ENCODE data around the gene GINS2.

DNA sequence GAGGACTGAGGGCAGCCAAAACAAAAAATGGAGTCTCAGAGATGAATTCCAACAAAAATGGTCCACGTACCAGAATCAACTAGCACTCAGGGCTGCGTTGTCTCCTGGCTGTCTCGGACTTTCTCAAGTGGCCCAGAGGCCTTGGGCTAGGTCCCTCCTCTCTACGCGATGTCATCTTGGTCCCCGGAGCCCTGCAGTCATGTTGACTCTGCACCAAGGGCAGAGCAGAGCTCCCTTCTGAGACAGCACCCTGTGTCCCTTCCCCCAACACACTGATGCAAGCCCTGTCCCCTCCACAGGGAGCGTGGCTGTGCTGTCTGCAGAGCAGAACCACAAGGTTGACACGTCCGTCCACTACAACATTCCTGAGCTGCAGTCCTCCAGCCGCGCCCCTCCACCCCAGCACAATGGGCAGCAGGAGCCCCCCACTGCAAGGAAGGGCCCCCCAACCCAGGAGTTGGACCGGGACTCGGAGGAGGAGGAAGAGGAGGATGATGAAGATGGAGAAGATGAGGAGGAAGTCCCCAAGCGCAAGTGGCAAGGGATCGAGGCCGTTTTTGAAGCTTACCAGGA, 20.8 kb downstream of the GINS2 start:
- TF ChIP-seq, protein P1, sequence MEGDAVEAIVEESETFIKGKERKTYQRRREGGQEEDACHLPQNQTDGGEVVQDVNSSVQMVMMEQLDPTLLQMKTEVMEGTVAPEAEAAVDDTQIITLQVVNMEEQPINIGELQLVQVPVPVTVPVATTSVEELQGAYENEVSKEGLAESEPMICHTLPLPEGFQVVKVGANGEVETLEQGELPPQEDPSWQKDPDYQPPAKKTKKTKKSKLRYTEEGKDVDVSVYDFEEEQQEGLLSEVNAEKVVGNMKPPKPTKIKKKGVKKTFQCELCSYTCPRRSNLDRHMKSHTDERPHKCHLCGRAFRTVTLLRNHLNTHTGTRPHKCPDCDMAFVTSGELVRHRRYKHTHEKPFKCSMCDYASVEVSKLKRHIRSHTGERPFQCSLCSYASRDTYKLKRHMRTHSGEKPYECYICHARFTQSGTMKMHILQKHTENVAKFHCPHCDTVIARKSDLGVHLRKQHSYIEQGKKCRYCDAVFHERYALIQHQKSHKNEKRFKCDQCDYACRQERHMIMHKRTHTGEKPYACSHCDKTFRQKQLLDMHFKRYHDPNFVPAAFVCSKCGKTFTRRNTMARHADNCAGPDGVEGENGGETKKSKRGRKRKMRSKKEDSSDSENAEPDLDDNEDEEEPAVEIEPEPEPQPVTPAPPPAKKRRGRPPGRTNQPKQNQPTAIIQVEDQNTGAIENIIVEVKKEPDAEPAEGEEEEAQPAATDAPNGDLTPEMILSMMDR (conservative IDR thresholded peaks at IDR 0.05; ENCODE audit: low read length): no peak
- TF ChIP-seq EZH2phosphoT487 (IDR thresholded peaks at IDR 0.05; ENCODE audit: borderline replicate concordance): no peak
